ENCODE results near the gene SBK3. TPM values are rescaled to one million over a fixed set of nuclear protein-coding genes. Genes with fewer than 3 reads are reported as not detected.
"Not testable (repeated sequence)": the region's sequence is repeated elsewhere in the genome, so short reads cannot be mapped to it uniquely, and the experiment has no call there.

The SBK3 gene
- total RNA-seq, 1 experiment from 2014 or later: not detected

GRCh38 chr19:55519451-55520311 is 25.7 kb downstream of the SBK3 start:
- DNase-seq (ENCODE audit: low read depth): peak; percentile 59

GRCh38 chr19:55516878-55517620 is 28.3 kb downstream of the SBK3 start:
- peak; percentile 95 for DNase-seq (ENCODE audit: low read depth)

- no peak for DNase-seq (ENCODE audit: low read depth)
Measured at GRCh38 chr19:55508120-55508519, 37.2 kb downstream of the SBK3 start.

GRCh38 chr19:55504981-55505380 is 40.4 kb downstream of the SBK3 start:
- no peak for DNase-seq (ENCODE audit: low read depth)

GRCh38 chr19:55504252-55504603 is 41.1 kb downstream of the SBK3 start:
- no peak for DNase-seq (ENCODE audit: low read depth)

- peak; percentile 96 for DNase-seq (ENCODE audit: low read depth)
Measured at GRCh38 chr19:55503502-55504251, 41.7 kb downstream of the SBK3 start.

- DNase-seq (ENCODE audit: low read depth): no peak
Measured at GRCh38 chr19:55503157-55503501, 42.2 kb downstream of the SBK3 start.

- DNase-seq (ENCODE audit: low read depth): no peak
Measured at GRCh38 chr19:55502197-55502952, 43.0 kb downstream of the SBK3 start.

- no peak for DNase-seq (ENCODE audit: low read depth)
Measured at GRCh38 chr19:55500368-55500952, 44.9 kb downstream of the SBK3 start.

- DNase-seq (ENCODE audit: low read depth): no peak
Measured at GRCh38 chr19:55498246-55498840, 47.0 kb downstream of the SBK3 start.

- DNase-seq (ENCODE audit: low read depth): no peak
Measured at GRCh38 chr19:55497763-55498162, 47.6 kb downstream of the SBK3 start.

GRCh38 chr19:55496820-55497219 is 48.5 kb downstream of the SBK3 start:
- not testable (repeated sequence) for DNase-seq (ENCODE audit: low read depth)

- DNase-seq (ENCODE audit: low read depth): no peak
Measured at GRCh38 chr19:55495646-55496349, 49.5 kb downstream of the SBK3 start.

- DNase-seq (ENCODE audit: low read depth): peak; percentile 85
Measured at GRCh38 chr19:55494172-55494761, 51.1 kb downstream of the SBK3 start.

- no peak for DNase-seq (ENCODE audit: low read depth)
Measured at GRCh38 chr19:55493645-55494171, 51.6 kb downstream of the SBK3 start.

- peak; percentile 59 for DNase-seq (ENCODE audit: low read depth)
Measured at GRCh38 chr19:55493052-55493644, 52.2 kb downstream of the SBK3 start.

GRCh38 chr19:55492362-55492944 is 52.9 kb downstream of the SBK3 start:
- no peak for DNase-seq (ENCODE audit: low read depth)

GRCh38 chr19:55491546-55492360 is 53.6 kb downstream of the SBK3 start:
- DNase-seq (ENCODE audit: low read depth): no peak
